ENCODE data around the gene RTBDN. TPM values are rescaled to one million over a fixed set of nuclear protein-coding genes. Genes with fewer than 3 reads are reported as not detected.

Gene RTBDN
- total and polyA plus RNA-seq, 2 donors from 2014 or later: not detected

GRCh38 chr19:12872941-12873890 is 38.8 kb upstream of the RTBDN start:
- Histone ChIP-seq H3K36me3 (ENCODE audit: control insufficient read depth in 2 of 3, insufficient read depth in 3 of 3, low read length in 3 of 3) (peaks cover 0 to 4% (median 4%) of the 10 kb centered on the region in 3 donors), H3K9me3 (ENCODE audit: control insufficient read depth in 2 of 3, insufficient read depth in 1 of 3, low read length in 3 of 3) (no peaks in the 10 kb centered on the region), H3K9ac (ENCODE audit: low read length in 3 of 3) (peak overlapping the region in 1 of 3 donors; percentile 19), H3K27me3 (ENCODE audit: control insufficient read depth, insufficient read depth, low read length) (no peaks in the 10 kb centered on the region), H3K4me1 (ENCODE audit: control insufficient read depth in 2 of 3, insufficient read depth in 2 of 3, low read depth in 1 of 3, low read length in 3 of 3) (no peaks in the 10 kb centered on the region), H3K4me3 (ENCODE audit: low read length in 3 of 3) (peak overlapping the region in 2 of 3 donors; percentile 3 to 46), H3K27ac (ENCODE audit: low read depth in 2 of 2, low read length in 2 of 2) (no peak overlapping the region)
- DNase-seq: peak in 4 of 5 donors; percentile 53 to 78 (median 60)
- intact Hi-C loops (cut with DNase I): no loop called here
- FAIRE-seq: no peak
- TF ChIP-seq, protein P1, sequence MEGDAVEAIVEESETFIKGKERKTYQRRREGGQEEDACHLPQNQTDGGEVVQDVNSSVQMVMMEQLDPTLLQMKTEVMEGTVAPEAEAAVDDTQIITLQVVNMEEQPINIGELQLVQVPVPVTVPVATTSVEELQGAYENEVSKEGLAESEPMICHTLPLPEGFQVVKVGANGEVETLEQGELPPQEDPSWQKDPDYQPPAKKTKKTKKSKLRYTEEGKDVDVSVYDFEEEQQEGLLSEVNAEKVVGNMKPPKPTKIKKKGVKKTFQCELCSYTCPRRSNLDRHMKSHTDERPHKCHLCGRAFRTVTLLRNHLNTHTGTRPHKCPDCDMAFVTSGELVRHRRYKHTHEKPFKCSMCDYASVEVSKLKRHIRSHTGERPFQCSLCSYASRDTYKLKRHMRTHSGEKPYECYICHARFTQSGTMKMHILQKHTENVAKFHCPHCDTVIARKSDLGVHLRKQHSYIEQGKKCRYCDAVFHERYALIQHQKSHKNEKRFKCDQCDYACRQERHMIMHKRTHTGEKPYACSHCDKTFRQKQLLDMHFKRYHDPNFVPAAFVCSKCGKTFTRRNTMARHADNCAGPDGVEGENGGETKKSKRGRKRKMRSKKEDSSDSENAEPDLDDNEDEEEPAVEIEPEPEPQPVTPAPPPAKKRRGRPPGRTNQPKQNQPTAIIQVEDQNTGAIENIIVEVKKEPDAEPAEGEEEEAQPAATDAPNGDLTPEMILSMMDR (IDR thresholded peaks at IDR 0.05; ENCODE audit: borderline replicate concordance, extremely low read depth, insufficient read depth): no peak

GRCh38 chr19:12872255-12872654 is 37.9 kb upstream of the RTBDN start:
- no peak for FAIRE-seq
- Histone ChIP-seq H3K36me3 (ENCODE audit: control insufficient read depth in 2 of 3, insufficient read depth in 3 of 3, low read length in 3 of 3) (no peaks in the 10 kb centered on the region), H3K4me1 (ENCODE audit: control insufficient read depth in 2 of 3, insufficient read depth in 2 of 3, low read depth in 1 of 3, low read length in 3 of 3) (peaks cover 0 to 3% (median 0%) of the 10 kb centered on the region in 3 donors), H3K4me3 (ENCODE audit: low read length in 3 of 3) (no peak overlapping the region), H3K27ac (ENCODE audit: low read depth in 2 of 2, low read length in 2 of 2) (no peak overlapping the region), H3K27me3 (ENCODE audit: control insufficient read depth, insufficient read depth, low read length) (no peaks in the 10 kb centered on the region), H3K9me3 (ENCODE audit: control insufficient read depth in 2 of 3, insufficient read depth in 1 of 3, low read length in 3 of 3) (no peaks in the 10 kb centered on the region), H3K9ac (ENCODE audit: low read length in 3 of 3) (no peak overlapping the region)
- intact Hi-C loops (cut with DNase I): no loop called here
- TF ChIP-seq, protein P1 (IDR thresholded peaks at IDR 0.05; ENCODE audit: borderline replicate concordance, extremely low read depth, insufficient read depth): no peak
- no peak for DNase-seq

DNA sequence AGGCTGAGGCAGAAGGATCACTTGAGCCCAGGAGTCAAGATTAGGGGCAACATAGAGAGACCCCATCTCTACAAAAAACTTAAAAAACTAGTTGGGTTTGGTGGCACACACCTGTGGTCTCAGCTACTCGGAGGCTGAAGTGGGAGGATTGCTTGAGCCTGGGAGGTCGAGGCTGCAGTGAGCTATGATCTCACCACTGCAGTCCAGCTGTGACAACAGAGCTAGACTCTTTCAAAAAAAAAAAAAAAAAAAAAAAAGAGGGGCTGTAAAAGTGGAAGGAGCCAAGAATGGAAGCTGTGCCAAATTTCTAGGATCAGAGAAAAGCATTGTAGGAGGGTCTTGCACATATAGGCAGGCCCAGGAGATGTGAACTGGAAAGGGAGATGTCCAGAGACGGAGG is 37.3 kb upstream of the RTBDN start:
- no peak overlapping the region for H3K9ac ChIP-seq (ENCODE audit: low read length in 3 of 3)
- intact Hi-C loops (cut with DNase I): no loop called here
- DNase-seq (no peak), FAIRE-seq (no peak)
- no peaks in the 10 kb centered on the region for H3K9me3 ChIP-seq (ENCODE audit: control insufficient read depth in 2 of 3, insufficient read depth in 1 of 3, low read length in 3 of 3)
- H3K27ac ChIP-seq (ENCODE audit: low read depth in 2 of 2, low read length in 2 of 2): no peak overlapping the region
- H3K36me3 ChIP-seq (ENCODE audit: control insufficient read depth in 2 of 3, insufficient read depth in 3 of 3, low read length in 3 of 3): no peaks in the 10 kb centered on the region
- TF ChIP-seq, protein P1 (IDR thresholded peaks at IDR 0.05; ENCODE audit: borderline replicate concordance, extremely low read depth, insufficient read depth): no peak
- H3K4me3 ChIP-seq (ENCODE audit: low read length in 3 of 3): no peak overlapping the region
- H3K27me3 ChIP-seq (ENCODE audit: control insufficient read depth, insufficient read depth, low read length): no peaks in the 10 kb centered on the region
- peaks cover 0 to 4% (median 0%) of the 10 kb centered on the region in 3 donors for H3K4me1 ChIP-seq (ENCODE audit: control insufficient read depth in 2 of 3, insufficient read depth in 2 of 3, low read depth in 1 of 3, low read length in 3 of 3)

Data from kidney (tissue), 14 donors.